ENCODE data around the gene DHRS7B. TPM values are rescaled to one million over a fixed set of nuclear protein-coding genes. Genes with fewer than 3 reads are reported as not detected.

The DHRS7B gene
- polyA plus RNA-seq, 1 donor from 2014 or later: 35.8 TPM

DNA sequence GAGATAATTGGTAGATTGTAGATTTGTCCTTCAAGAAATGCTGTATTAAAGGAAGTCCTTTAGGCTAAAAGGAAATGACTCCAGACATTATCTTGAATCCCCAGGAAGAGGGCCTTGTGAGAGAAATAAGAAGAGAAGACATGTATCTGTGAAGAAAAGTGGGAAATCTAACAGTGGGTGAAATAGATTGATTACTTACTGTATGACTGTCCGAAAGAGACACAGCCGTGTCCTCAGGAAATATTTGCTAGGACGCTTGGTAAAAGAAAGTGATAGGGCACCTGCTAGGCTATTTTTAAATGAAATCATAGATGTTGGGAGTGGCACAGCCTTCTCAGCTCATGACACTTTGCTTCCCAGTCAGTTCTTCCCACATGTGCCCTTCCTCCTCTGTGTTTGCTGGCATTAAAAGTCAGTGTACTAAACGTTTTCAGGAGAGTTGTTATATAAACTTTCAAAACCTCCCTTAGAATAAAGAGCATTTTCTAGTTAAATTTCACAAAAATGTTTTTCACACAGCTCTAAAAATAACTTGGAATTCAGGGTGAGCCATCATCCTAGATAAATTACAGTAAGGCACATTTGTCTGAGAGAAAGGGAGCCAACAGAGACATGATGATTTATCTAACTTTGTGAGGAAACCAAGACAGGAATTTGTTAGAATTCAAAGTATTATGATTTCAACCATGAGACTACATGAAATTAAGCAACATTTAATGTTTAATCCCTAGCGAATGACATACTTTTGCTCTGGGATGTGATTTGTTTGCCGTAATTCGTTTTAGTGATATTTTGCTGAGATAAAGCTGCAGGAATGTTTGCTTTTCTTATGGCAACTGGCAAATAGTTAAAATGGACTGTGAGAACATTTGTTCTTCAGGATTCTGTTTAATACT lies 35.0 kb downstream of the DHRS7B start:
- Histone ChIP-seq H2AFZ (ENCODE audit: low read depth, low read length) (no peak overlapping the region), H4K20me1 (ENCODE audit: insufficient read depth) (no peaks in the 10 kb centered on the region), H3K9me2 (ENCODE audit: insufficient read depth, low read length) (no peaks in the 10 kb centered on the region), H3K4me2 (ENCODE audit: low read length) (no peak overlapping the region), H3K4me3 (ENCODE audit: low read length) (no peak overlapping the region), H3K36me3 (ENCODE audit: insufficient read depth, low read length) (no peaks in the 10 kb centered on the region), H3K27ac (ENCODE audit: low read length) (no peak overlapping the region), H3K9me3 (ENCODE audit: low read length) (no peaks in the 10 kb centered on the region), H3K9ac (ENCODE audit: low read length) (no peak overlapping the region), H3K27me3 (ENCODE audit: insufficient read depth, low read depth, low read length) (no peaks in the 10 kb centered on the region), H3K79me2 (replicated peaks; ENCODE audit: insufficient read depth, low read length) (no peaks in the 10 kb centered on the region), H3F3A (ENCODE audit: insufficient read depth, low read length, poor library complexity, severe bottlenecking) (no peaks in the 10 kb centered on the region)
- TF ChIP-seq RAD21 (conservative IDR thresholded peaks at IDR 0.05) (no peak), TAF1 (IDR thresholded peaks at IDR 0.05; ENCODE audit: low read depth) (no peak), MXI1 (conservative IDR thresholded peaks at IDR 0.05; ENCODE audit: poor library complexity, severe bottlenecking) (no peak), POLR2AphosphoS5 (IDR thresholded peaks at IDR 0.05) (no peak), EP300 (conservative IDR thresholded peaks at IDR 0.05; ENCODE audit: poor library complexity, severe bottlenecking) (no peak), SMC3 (conservative IDR thresholded peaks at IDR 0.05; ENCODE audit: poor library complexity) (no peak), EZH2 (IDR thresholded peaks at IDR 0.05; ENCODE audit: borderline replicate concordance, insufficient read depth, low read length, poor library complexity, severe bottlenecking) (no peak)
- TF ChIP-seq, protein P1, sequence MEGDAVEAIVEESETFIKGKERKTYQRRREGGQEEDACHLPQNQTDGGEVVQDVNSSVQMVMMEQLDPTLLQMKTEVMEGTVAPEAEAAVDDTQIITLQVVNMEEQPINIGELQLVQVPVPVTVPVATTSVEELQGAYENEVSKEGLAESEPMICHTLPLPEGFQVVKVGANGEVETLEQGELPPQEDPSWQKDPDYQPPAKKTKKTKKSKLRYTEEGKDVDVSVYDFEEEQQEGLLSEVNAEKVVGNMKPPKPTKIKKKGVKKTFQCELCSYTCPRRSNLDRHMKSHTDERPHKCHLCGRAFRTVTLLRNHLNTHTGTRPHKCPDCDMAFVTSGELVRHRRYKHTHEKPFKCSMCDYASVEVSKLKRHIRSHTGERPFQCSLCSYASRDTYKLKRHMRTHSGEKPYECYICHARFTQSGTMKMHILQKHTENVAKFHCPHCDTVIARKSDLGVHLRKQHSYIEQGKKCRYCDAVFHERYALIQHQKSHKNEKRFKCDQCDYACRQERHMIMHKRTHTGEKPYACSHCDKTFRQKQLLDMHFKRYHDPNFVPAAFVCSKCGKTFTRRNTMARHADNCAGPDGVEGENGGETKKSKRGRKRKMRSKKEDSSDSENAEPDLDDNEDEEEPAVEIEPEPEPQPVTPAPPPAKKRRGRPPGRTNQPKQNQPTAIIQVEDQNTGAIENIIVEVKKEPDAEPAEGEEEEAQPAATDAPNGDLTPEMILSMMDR (IDR thresholded peaks at IDR 0.05; ENCODE audit: poor library complexity, severe bottlenecking): no peak
- TF ChIP-seq, protein P2, sequence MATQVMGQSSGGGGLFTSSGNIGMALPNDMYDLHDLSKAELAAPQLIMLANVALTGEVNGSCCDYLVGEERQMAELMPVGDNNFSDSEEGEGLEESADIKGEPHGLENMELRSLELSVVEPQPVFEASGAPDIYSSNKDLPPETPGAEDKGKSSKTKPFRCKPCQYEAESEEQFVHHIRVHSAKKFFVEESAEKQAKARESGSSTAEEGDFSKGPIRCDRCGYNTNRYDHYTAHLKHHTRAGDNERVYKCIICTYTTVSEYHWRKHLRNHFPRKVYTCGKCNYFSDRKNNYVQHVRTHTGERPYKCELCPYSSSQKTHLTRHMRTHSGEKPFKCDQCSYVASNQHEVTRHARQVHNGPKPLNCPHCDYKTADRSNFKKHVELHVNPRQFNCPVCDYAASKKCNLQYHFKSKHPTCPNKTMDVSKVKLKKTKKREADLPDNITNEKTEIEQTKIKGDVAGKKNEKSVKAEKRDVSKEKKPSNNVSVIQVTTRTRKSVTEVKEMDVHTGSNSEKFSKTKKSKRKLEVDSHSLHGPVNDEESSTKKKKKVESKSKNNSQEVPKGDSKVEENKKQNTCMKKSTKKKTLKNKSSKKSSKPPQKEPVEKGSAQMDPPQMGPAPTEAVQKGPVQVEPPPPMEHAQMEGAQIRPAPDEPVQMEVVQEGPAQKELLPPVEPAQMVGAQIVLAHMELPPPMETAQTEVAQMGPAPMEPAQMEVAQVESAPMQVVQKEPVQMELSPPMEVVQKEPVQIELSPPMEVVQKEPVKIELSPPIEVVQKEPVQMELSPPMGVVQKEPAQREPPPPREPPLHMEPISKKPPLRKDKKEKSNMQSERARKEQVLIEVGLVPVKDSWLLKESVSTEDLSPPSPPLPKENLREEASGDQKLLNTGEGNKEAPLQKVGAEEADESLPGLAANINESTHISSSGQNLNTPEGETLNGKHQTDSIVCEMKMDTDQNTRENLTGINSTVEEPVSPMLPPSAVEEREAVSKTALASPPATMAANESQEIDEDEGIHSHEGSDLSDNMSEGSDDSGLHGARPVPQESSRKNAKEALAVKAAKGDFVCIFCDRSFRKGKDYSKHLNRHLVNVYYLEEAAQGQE (IDR thresholded peaks at IDR 0.05; ENCODE audit: borderline replicate concordance): no peak

DNA sequence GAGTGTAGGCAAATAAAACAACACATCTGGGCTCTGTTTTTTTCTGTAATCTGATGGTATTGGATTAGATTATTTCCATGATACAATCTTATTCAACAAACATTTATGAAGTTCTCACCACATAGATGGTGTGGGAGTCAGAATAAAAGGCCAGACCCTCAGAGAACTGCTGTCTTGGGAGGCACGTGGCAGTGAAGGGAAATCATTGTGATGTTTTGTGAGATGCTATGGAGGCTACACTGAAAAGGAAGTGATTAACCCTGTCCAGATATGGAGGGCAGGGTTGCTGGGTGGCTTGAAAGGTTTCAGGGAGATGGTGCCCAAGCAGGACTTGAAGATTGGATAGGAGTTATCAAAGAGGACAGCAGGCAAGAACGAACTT lies 35.6 kb downstream of the DHRS7B start:
- no peak for TF ChIP-seq SMC3 (conservative IDR thresholded peaks at IDR 0.05; ENCODE audit: poor library complexity)
- no peak for TF ChIP-seq EZH2 (IDR thresholded peaks at IDR 0.05; ENCODE audit: borderline replicate concordance, insufficient read depth, low read length, poor library complexity, severe bottlenecking)
- TF ChIP-seq, protein P1 (IDR thresholded peaks at IDR 0.05; ENCODE audit: poor library complexity, severe bottlenecking): no peak
- TF ChIP-seq POLR2AphosphoS5 (IDR thresholded peaks at IDR 0.05): no peak
- no peak for TF ChIP-seq RAD21 (conservative IDR thresholded peaks at IDR 0.05)
- TF ChIP-seq, protein P2 (IDR thresholded peaks at IDR 0.05; ENCODE audit: borderline replicate concordance): no peak
- no peak for TF ChIP-seq TAF1 (IDR thresholded peaks at IDR 0.05; ENCODE audit: low read depth)
- TF ChIP-seq MXI1 (conservative IDR thresholded peaks at IDR 0.05; ENCODE audit: poor library complexity, severe bottlenecking): no peak
- no peak for TF ChIP-seq EP300 (conservative IDR thresholded peaks at IDR 0.05; ENCODE audit: poor library complexity, severe bottlenecking)
- Histone ChIP-seq H3K9me2 (ENCODE audit: insufficient read depth, low read length) (no peaks in the 10 kb centered on the region), H2AFZ (ENCODE audit: low read depth, low read length) (no peak overlapping the region), H3K36me3 (ENCODE audit: insufficient read depth, low read length) (no peaks in the 10 kb centered on the region), H3K79me2 (replicated peaks; ENCODE audit: insufficient read depth, low read length) (no peaks in the 10 kb centered on the region), H3K27ac (ENCODE audit: low read length) (no peak overlapping the region), H3K4me3 (ENCODE audit: low read length) (no peak overlapping the region), H3K9ac (ENCODE audit: low read length) (no peak overlapping the region), H3K4me2 (ENCODE audit: low read length) (no peak overlapping the region), H3K9me3 (ENCODE audit: low read length) (no peaks in the 10 kb centered on the region), H4K20me1 (ENCODE audit: insufficient read depth) (no peaks in the 10 kb centered on the region), H3K27me3 (ENCODE audit: insufficient read depth, low read depth, low read length) (no peaks in the 10 kb centered on the region), H3F3A (ENCODE audit: insufficient read depth, low read length, poor library complexity, severe bottlenecking) (no peaks in the 10 kb centered on the region)
